Left lung (tissue), 10 donors: ENCODE results near the gene NCAPG2. TPM values are rescaled to one million over a fixed set of nuclear protein-coding genes. Genes with fewer than 3 reads are reported as not detected.
"Not testable (repeated sequence)": the region's sequence is repeated elsewhere in the genome, so short reads cannot be mapped to it uniquely, and the experiment has no call there.

Source experiments
- ATAC-seq: fragments of 200-7000 bp; cut with Tn5 transposase; one replicate; pipeline ENCODE4 v1.9.1; 2020; ENCODE audit warnings: moderate library complexity
- DNase-seq, 4 donors: peaks; one replicate each; pipeline ENCODE4 v3.0.0-alpha.2; 2013 to 2020
- H3K27ac ChIP-seq, 2 donors: fragments of 200-600 bp; sonication (generic) in 1 of 2; one replicate each; pipeline versions ENCODE4 v1.5.0 to v1.8.0; 2020 to 2021
- H3K27me3 ChIP-seq, 2 donors: fragments of 200-600 bp; sonication (generic) in 1 of 2; one replicate each; pipeline versions ENCODE4 v1.5.0 to v1.8.0; 2020 to 2021
- H3K36me3 ChIP-seq, 2 donors: fragments of 200-600 bp; sonication (generic) in 1 of 2; one replicate each; pipeline versions ENCODE4 v1.5.0 to v1.8.0; 2020 to 2021
- H3K4me1 ChIP-seq, 2 donors: fragments of 200-600 bp; one replicate each; pipeline ENCODE4 v1.8.0; 2021
- H3K4me3 ChIP-seq, 2 donors: fragments of 200-600 bp; sonication (generic) in 1 of 2; one replicate each; pipeline versions ENCODE4 v1.5.0 to v1.8.0; 2020 to 2021; ENCODE audit warnings: mild to moderate bottlenecking in 1 of 2
- H3K9me3 ChIP-seq, 2 donors: fragments of 200-600 bp; sonication (generic) in 1 of 2; one replicate each; pipeline versions ENCODE4 v1.5.0 to v1.8.0; 2020 to 2021
- intact Hi-C, 2 donors: fragments of 100-400 bp; cut with DNase I; formaldehyde crosslinking; loops; one replicate each; pipeline versions ENCODE4 v1.11.2 to v1.14.2; 2022
- polyA plus RNA-seq, 6 donors: library from polyadenylated mRNA; unstranded; fragments of 120-200 nt; gene quantifications; one replicate each; pipeline ENCODE4 v1.2.1, GENCODE V29; 2013; ENCODE audit not compliant: insufficient read length in 6 of 6
- total RNA-seq, 2 donors: library from RNA; stranded (reverse); fragmentation: NEBNext Ultra II Directional; extraction: Animal tissue kit (Norgen Biotek cat#: 25700); gene quantifications; one replicate each; pipeline ENCODE4 v1.2.1, GENCODE V29; 2021
- TF ChIP-seq, protein P1 (sequence below), 2 donors: fragments of 200-600 bp; sonication (generic) in 1 of 2; IDR thresholded peaks; one replicate each; pipeline versions ENCODE4 v1.5.0 to v1.8.0; 2021; ENCODE audit warnings: antibody characterized with exemption in 2 of 2
- donor health status: DM: no; HTN: yes; CAD: no.
- donor health status: DM: no; HTN: no; CAD: no.

NCAPG2 gene
- total and polyA plus RNA-seq, 8 donors = 13.5 to 42.7 (median 24.6) TPM

DNA sequence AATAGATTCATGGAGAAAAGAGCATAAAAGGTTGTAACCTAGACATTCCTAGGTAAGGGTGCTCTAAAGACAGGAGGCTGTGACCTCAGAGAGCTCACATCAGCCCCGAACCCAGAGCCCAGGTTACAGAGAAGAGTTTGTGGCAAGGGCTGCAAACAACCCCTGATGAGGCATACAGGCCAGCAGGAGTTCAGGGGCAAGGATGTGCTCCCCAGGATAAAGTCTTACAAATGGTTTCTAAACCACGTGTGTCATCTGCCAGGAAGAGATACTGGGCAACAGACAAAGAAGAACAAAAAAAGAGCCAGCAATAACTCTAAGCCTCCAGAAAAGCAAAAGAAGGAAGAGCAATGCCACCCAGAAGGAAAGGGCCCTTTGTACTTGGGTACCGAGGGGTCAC lies 27.7 kb downstream of the NCAPG2 start:
- Histone ChIP-seq H3K4me3 (no peak overlapping the region), H3K9me3 (no peaks in the 10 kb centered on the region), H3K36me3 (peaks cover 0 to 55% of the 10 kb centered on the region in 2 donors), H3K4me1 (no peaks in the 10 kb centered on the region), H3K27me3 (no peaks in the 10 kb centered on the region), H3K27ac (no peak overlapping the region)
- intact Hi-C loops = no loop called here
- TF ChIP-seq, protein P1, sequence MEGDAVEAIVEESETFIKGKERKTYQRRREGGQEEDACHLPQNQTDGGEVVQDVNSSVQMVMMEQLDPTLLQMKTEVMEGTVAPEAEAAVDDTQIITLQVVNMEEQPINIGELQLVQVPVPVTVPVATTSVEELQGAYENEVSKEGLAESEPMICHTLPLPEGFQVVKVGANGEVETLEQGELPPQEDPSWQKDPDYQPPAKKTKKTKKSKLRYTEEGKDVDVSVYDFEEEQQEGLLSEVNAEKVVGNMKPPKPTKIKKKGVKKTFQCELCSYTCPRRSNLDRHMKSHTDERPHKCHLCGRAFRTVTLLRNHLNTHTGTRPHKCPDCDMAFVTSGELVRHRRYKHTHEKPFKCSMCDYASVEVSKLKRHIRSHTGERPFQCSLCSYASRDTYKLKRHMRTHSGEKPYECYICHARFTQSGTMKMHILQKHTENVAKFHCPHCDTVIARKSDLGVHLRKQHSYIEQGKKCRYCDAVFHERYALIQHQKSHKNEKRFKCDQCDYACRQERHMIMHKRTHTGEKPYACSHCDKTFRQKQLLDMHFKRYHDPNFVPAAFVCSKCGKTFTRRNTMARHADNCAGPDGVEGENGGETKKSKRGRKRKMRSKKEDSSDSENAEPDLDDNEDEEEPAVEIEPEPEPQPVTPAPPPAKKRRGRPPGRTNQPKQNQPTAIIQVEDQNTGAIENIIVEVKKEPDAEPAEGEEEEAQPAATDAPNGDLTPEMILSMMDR (IDR thresholded peaks at IDR 0.05) = no peak
- DNase-seq (no peak), ATAC-seq (no peak)

DNA sequence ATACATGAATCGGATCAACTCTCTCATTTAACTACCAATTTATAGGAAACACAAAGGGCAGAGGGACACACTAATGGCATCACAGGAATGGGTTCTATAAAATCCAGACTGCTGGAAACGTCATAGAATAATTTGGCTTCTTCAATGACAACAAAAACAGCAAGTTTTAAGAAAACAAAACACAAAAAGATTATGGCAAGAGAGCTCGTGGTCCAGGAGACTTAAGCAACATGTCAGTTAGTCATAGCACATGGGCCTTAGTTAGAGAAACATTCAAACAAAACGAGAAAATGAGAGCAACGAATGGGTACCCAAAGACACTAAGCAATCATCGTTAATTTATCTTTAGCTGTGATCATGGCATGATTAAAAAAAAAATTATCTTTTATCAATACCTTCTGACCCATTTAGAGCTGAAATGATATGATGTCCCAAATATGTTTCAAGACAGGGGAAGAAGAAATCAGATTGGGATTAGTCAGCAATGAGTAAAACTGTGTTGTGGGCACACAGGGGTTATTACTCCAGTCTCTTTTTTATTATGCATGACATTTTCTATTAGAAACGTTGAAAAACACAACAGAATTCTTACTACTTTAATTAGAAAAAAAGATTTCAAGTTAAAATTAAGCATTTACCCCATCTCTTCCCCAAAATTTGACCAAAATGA lies 28.3 kb downstream of the NCAPG2 start:
- Histone ChIP-seq H3K9me3 (no peaks in the 10 kb centered on the region), H3K36me3 (peaks cover 0 to 55% of the 10 kb centered on the region in 2 donors), H3K27ac (no peak overlapping the region), H3K27me3 (no peaks in the 10 kb centered on the region), H3K4me1 (no peaks in the 10 kb centered on the region), H3K4me3 (no peak overlapping the region)
- intact Hi-C loops = no loop called here
- TF ChIP-seq, protein P1 (IDR thresholded peaks at IDR 0.05) = no peak
- DNase-seq (no peak), ATAC-seq (no peak)

DNA sequence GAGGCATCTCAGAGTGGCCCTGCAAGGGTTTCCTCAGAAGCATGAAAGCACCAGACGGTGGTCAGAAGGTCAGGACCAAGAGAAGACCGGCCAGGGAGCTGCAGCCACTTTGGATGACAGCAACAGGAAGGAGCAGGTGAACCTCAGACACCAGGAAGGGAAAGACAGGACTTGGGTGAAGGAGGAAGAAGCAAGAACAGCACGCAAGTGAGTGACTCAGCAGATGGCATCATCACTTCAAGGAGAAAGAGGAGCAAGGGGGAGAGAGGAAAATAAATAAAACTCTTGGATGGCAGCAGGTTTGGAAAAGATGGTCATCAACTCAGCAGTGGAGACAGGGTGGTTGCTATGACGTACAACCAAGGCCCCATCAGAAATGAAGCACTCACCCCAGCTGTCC lies 31.6 kb downstream of the NCAPG2 start:
- no peaks in the 10 kb centered on the region for H3K9me3 ChIP-seq
- ATAC-seq (no peak), DNase-seq (no peak)
- TF ChIP-seq, protein P1 (IDR thresholded peaks at IDR 0.05) = no peak
- H3K27ac ChIP-seq = no peak overlapping the region
- intact Hi-C loops = no loop called here
- no peaks in the 10 kb centered on the region for H3K4me1 ChIP-seq
- peaks cover 0 to 35% of the 10 kb centered on the region in 2 donors for H3K36me3 ChIP-seq
- no peaks in the 10 kb centered on the region for H3K27me3 ChIP-seq
- H3K4me3 ChIP-seq = no peak overlapping the region

DNA sequence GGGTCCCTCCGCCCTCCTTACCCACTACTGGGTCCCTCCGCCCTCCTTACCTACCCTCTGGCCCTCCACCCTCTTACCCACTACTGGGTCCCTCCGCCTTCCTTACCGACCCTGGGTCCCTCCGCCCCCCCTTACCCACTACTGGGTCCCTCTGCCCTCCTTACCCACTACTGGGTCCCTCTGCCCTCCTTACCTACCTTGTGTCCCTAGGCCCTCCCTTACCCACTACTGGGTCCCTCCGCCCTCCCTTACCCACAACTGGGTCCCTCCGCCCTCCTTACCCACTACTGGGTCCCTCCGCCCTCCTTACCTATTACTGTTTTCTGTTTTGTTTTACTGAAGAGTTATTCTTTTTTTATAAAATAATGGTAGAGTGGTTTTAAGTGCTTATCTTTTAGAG lies 36.5 kb downstream of the NCAPG2 start:
- ATAC-seq, H3K27ac ChIP-seq, H3K27me3 ChIP-seq, H3K4me1 ChIP-seq, intact Hi-C loops, H3K9me3 ChIP-seq, DNase-seq, H3K4me3 ChIP-seq: not testable (repeated sequence)
- H3K36me3 ChIP-seq = peaks cover 0 to 38% of the 10 kb centered on the region in 2 donors

DNA sequence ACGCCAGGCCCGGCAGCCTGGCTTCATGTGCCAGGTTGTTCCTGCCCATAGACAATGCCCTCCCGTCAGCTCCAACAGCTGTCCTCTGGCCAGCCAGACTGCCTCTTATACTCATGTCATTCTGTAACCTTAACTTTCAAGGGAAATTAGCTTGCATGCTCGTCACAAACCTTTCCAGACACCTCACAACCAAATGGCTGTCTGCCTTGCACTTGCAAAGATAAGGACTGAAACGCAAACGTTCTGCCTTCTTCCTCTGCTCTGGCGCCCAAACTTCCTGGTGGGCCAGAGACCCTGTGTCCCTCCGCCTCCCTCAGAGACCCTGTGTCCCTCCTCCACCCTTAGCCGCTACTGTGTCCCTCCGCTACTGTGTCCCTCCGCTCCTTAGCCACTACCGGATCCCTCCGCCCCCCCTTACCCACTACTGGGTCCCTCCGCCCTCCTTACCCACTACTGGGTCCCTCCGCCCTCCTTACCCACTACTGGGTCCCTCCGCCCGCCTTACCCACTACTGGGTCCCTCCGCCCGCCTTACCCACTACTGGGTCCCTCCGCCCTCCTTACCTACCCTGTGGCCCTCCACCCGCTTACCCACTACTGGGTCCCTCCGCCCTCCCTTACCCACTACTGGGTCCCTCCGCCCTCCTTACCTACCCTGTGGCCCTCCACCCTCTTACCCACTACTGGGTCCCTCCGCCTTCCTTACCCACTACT lies 37.5 kb downstream of the NCAPG2 start:
- H3K4me3 ChIP-seq, H3K27me3 ChIP-seq, intact Hi-C loops, H3K9me3 ChIP-seq, H3K27ac ChIP-seq, DNase-seq, ATAC-seq, H3K4me1 ChIP-seq: not testable (repeated sequence)
- H3K36me3 ChIP-seq = peaks cover 0 to 43% of the 10 kb centered on the region in 2 donors

DNA sequence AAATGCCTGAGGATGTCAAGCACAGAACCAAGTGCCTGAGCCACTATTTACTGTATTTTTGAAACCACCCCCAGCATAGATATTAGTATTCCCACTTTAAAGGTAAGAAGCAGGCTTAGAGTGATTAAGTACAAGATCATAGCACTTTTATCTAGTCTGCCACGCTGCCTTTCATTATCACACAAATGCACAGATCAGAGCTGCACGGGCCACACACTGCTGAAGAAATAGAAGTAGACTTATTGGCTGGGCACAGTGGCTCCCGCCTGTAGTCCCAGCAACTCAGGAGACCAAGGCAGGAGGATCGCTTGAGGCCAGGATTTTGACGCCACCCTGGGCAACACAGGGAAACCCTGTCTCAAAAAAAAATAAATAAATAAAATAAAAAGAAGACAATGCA lies 38.2 kb downstream of the NCAPG2 start:
- Histone ChIP-seq H3K36me3 (peaks cover 0 to 48% of the 10 kb centered on the region in 2 donors), H3K9me3 (no peaks in the 10 kb centered on the region), H3K4me3 (no peak overlapping the region), H3K27ac (no peak overlapping the region), H3K4me1 (no peaks in the 10 kb centered on the region), H3K27me3 (no peaks in the 10 kb centered on the region)
- ATAC-seq = no peak
- TF ChIP-seq, protein P1 (IDR thresholded peaks at IDR 0.05) = no peak
- no peak for DNase-seq
- intact Hi-C loops = no loop called here
